Measurements from ENCODE around the gene WDR93. TPM values are rescaled to one million over a fixed set of nuclear protein-coding genes. Genes with fewer than 3 reads are reported as not detected.

WDR93 gene
- total and polyA plus RNA-seq, 2 donors from 2014 or later, result 1.2 to 2.5 TPM

DNA sequence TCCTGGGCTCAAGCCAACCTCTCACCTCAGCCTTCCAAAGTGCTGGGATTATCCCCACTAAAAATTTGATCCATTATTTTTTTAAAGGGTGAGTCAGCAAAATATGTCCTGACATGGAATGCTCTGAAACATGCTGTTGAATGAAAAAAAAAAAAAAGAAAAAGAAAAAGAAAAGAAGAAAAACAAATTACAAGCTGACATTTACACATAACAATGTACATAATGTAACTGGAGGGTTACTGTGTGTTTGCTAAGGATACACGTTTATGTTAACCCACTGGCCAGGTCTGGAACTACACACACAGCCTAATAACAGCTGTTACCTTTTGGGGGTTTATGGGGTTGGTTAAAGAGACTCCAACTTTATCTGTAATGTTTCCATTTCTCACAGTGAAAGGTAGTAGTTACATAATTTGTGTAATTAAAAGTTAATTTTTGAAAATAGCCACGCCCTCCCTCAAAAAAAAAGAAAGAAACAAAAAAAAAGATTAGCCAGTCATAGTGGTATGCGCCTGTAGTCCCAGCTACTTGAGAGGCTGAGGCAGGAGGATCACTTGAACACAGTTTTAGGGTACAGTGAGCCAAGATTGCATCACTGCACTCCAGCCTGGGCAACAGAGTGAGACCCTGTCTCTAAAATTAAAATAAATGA lies 82.4 kb downstream of the WDR93 start:
- peaks cover 0 to 8% (median 0%) of the 10 kb centered on the region in 3 donors for H3K4me1 ChIP-seq (ENCODE audit: control insufficient read depth in 2 of 3, insufficient read depth in 2 of 3, low read depth in 1 of 3, low read length in 3 of 3)
- TF ChIP-seq, protein P1, sequence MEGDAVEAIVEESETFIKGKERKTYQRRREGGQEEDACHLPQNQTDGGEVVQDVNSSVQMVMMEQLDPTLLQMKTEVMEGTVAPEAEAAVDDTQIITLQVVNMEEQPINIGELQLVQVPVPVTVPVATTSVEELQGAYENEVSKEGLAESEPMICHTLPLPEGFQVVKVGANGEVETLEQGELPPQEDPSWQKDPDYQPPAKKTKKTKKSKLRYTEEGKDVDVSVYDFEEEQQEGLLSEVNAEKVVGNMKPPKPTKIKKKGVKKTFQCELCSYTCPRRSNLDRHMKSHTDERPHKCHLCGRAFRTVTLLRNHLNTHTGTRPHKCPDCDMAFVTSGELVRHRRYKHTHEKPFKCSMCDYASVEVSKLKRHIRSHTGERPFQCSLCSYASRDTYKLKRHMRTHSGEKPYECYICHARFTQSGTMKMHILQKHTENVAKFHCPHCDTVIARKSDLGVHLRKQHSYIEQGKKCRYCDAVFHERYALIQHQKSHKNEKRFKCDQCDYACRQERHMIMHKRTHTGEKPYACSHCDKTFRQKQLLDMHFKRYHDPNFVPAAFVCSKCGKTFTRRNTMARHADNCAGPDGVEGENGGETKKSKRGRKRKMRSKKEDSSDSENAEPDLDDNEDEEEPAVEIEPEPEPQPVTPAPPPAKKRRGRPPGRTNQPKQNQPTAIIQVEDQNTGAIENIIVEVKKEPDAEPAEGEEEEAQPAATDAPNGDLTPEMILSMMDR (IDR thresholded peaks at IDR 0.05; ENCODE audit: borderline replicate concordance, extremely low read depth, insufficient read depth), result no peak
- H3K9ac ChIP-seq (ENCODE audit: low read length in 3 of 3), result no peak overlapping the region
- FAIRE-seq (no peak), DNase-seq (no peak)
- H3K9me3 ChIP-seq (ENCODE audit: control insufficient read depth in 2 of 3, insufficient read depth in 1 of 3, low read length in 3 of 3), result no peaks in the 10 kb centered on the region
- no peak overlapping the region for H3K27ac ChIP-seq (ENCODE audit: low read depth in 2 of 2, low read length in 2 of 2)
- no peak overlapping the region for H3K4me3 ChIP-seq (ENCODE audit: low read length in 3 of 3)
- no peaks in the 10 kb centered on the region for H3K27me3 ChIP-seq (ENCODE audit: control insufficient read depth, insufficient read depth, low read length)
- intact Hi-C loops (cut with DNase I), result no loop called here
- H3K36me3 ChIP-seq (ENCODE audit: control insufficient read depth in 2 of 3, insufficient read depth in 3 of 3, low read length in 3 of 3), result no peaks in the 10 kb centered on the region

DNA sequence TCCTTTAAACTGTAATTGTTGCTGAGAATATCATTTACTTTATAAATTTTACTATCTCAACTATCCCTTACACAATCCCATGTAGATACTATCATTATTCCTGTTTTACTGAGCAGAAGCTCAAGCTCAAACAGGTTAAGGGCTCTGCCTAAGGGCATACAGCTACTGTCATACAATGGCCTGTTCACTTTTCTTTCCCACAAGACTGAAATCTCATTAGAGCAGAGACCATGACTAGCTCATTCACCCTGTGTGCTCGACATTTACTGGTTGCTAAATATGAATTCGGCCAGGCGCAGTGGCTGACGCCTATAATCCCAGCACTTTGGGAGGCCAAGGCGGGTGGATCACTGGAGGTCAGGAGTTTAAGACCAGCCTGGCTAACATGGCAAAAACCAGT lies 83.9 kb downstream of the WDR93 start:
- TF ChIP-seq, protein P1 (IDR thresholded peaks at IDR 0.05; ENCODE audit: borderline replicate concordance, extremely low read depth, insufficient read depth), result no peak
- H3K27me3 ChIP-seq (ENCODE audit: control insufficient read depth, insufficient read depth, low read length), result no peaks in the 10 kb centered on the region
- no peaks in the 10 kb centered on the region for H3K9me3 ChIP-seq (ENCODE audit: control insufficient read depth in 2 of 3, insufficient read depth in 1 of 3, low read length in 3 of 3)
- FAIRE-seq (no peak), DNase-seq (no peak)
- no peak overlapping the region for H3K27ac ChIP-seq (ENCODE audit: low read depth in 2 of 2, low read length in 2 of 2)
- H3K9ac ChIP-seq (ENCODE audit: low read length in 3 of 3), result no peak overlapping the region
- no peak overlapping the region for H3K4me3 ChIP-seq (ENCODE audit: low read length in 3 of 3)
- H3K4me1 ChIP-seq (ENCODE audit: control insufficient read depth in 2 of 3, insufficient read depth in 2 of 3, low read depth in 1 of 3, low read length in 3 of 3), result peaks cover 0 to 5% (median 0%) of the 10 kb centered on the region in 3 donors
- H3K36me3 ChIP-seq (ENCODE audit: control insufficient read depth in 2 of 3, insufficient read depth in 3 of 3, low read length in 3 of 3), result no peaks in the 10 kb centered on the region
- intact Hi-C loops (cut with DNase I), result no loop called here

DNA sequence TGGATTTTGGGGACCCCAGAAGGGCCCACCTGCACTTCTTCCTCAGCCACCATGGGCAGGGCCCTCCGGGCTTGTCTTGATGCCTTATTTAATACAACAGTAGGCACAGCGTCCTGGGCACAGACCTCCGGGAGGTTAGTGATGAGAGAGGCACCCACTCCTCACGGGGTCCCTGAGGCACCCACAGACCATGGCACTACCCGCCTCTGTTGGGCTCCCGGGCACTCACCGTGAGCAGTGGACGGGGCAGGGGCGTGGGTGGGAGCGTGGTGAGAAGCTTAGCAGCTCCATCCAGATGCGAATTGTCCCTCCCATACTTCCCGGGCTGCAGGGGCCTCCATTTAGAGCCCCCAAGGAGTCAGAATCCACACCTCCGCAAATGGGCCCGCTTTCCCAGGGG lies 85.2 kb downstream of the WDR93 start:
- TF ChIP-seq, protein P1 (IDR thresholded peaks at IDR 0.05; ENCODE audit: borderline replicate concordance, extremely low read depth, insufficient read depth), result no peak
- Histone ChIP-seq H3K4me3 (ENCODE audit: low read length in 3 of 3) (peak overlapping the region in 1 of 3 donors; percentile 43), H3K36me3 (ENCODE audit: control insufficient read depth in 2 of 3, insufficient read depth in 3 of 3, low read length in 3 of 3) (no peaks in the 10 kb centered on the region), H3K9ac (ENCODE audit: low read length in 3 of 3) (peak overlapping the region in 1 of 3 donors; percentile 29), H3K4me1 (ENCODE audit: control insufficient read depth in 2 of 3, insufficient read depth in 2 of 3, low read depth in 1 of 3, low read length in 3 of 3) (peaks cover 0 to 5% (median 0%) of the 10 kb centered on the region in 3 donors), H3K9me3 (ENCODE audit: control insufficient read depth in 2 of 3, insufficient read depth in 1 of 3, low read length in 3 of 3) (no peaks in the 10 kb centered on the region), H3K27ac (ENCODE audit: low read depth in 2 of 2, low read length in 2 of 2) (no peak overlapping the region), H3K27me3 (ENCODE audit: control insufficient read depth, insufficient read depth, low read length) (no peaks in the 10 kb centered on the region)
- intact Hi-C loops (cut with DNase I), result no loop called here
- DNase-seq (no peak), FAIRE-seq (no peak)
